HG03064 (cell line): ENCODE results near the gene PGBD1.
A peak's percentile ranks its signal among the peaks of the same experiment; 100 is the strongest.

Source experiments
- ATAC-seq: cut with Tn5 transposase; IDR thresholded peaks from one replicate; pipeline ENCODE4 v1.9.1; 2021; ENCODE audit warnings: low read depth; ENCODE audit not compliant: unreplicated experiment

Gene PGBD1

DNA sequence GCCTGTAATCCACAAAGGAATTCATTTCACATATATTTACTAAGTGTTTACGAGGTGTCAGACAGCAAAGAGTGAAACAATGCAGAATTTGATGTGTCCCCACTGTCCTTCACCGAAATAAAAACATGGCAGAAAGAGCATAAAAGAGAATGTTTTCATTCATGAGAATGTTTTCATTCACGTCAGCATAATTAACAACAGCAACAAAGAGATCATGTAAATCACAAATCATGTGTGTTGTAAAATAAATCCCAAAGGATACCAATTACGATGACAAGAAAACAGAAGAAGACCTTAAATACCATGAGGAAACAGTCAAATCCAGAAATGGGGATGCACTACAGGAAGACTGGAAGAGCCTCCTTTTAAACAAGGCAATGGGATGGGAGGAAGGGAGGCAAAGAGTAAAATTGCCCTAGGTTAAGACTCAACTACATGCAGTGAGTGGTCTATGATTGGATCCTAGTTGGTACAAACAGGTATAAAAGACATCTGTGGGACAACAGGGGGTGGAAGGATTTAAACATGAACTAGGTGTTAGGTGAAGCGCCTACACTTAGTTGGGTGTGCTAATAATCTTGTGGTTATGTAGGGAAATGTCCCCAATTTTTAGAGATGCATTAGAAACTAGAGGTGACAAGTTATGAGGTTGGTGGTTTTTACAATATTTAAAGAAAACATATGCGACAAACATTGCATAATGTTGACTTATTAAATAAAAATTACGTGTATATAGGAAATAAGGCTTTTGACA lies 53.1 kb downstream of the PGBD1 start:
- no peak for ATAC-seq

DNA sequence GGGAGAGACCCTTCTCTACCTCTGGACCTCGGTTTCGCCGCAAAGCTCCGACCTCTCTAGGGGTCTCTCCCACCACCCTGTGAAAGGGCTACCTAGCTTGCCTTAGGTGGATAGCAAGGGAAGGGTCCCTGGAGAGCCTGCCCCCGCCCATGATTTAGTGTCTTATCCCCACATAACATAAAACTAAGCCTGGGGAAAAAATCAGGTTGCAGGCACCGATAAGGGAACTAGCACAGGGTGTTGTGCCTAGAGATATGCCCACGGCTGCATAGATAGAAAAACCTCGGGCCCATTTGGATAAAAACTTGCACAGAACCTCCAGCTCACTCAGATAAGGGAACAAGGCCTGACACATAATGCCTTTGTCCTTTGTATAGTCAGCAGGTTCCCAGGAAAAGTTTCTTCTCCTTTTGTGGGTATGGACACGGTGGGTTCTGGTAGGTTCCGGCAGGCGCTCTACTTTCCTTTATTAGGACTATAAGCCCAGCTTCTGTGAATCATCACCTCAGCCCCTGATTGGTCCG lies 53.7 kb downstream of the PGBD1 start:
- ATAC-seq: no peak

DNA sequence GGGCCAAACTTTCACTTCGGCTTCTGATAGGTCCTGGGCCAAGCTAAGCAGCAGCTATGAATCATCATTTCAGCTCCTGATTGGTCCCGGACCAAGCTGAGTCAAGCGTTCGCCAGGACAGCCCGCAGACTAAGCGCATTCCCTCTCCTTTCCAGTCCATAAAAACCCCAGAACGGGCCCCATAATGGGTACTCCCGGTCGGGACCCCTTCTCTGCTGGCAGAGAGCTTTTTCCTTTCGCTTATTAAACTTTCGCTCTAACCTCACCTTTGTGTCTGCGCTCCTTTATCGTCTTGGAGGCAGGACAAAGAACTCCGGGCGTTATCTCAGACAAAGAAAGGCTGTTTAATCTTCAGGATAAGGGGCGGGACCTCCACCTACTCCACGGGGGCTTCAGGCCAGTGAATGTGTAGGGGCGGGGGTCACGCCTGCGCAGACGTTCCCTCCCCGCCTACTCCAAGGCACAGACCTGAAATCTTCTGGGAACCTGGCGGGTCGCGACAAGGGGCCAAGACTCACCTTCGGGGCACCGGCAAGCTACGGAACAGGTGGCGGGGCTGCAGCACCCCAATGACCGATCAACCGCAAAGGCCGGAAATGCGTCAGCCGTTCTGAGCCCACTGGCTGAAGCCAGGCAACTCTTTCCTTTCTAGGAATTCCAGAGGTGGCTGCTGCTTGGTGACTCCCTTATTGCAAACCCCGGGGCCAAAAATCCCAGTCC lies 54.4 kb downstream of the PGBD1 start, which contains the start of gene ZSCAN31:
Gene ZSCAN31 (minus strand): TSS at position 585 of the 720 bp plus-strand sequence. CDS start 6,465 bp downstream, outside the sequence.
- ATAC-seq: peak; percentile 84

DNA sequence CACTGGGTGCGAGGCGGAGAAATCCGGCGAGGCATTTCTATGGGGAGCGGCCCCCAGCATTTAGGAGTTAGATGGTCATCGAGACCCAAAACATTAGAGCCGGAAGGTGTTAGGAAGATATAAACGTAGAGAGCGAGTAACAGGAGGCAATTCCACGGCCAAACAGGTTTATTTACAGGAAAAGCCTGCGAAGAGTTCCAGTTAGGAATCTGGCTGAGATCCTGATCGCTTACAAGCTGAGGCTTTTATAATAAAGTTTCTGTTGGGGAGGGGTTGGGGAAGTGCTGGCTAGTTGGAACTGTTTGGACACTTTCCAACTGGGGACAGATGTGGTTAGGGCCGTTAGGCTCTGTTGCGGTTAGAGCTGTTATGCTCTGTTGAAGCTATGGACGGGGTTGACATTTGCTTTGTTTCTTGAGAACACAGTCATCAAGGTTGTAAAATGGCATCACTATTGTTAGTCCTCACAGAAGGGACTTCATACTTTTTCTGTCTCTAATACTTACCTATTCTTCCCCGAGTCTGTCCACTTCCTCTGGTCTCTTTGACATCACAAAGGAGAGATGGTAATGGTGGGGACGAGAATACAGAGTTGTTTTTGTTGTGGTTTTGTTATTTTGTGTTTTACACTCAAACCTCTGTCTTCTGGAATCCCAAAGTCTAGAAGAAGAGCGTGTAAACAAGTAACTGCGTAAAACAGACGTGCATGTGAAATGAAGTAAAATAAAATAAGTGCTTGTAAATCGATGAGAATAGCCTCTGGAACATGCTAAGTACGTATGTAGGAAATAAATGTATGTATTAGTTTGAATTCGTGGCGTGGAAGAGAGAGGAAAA lies 55.1 kb downstream of the PGBD1 start:
- ATAC-seq: peak; percentile 32

DNA sequence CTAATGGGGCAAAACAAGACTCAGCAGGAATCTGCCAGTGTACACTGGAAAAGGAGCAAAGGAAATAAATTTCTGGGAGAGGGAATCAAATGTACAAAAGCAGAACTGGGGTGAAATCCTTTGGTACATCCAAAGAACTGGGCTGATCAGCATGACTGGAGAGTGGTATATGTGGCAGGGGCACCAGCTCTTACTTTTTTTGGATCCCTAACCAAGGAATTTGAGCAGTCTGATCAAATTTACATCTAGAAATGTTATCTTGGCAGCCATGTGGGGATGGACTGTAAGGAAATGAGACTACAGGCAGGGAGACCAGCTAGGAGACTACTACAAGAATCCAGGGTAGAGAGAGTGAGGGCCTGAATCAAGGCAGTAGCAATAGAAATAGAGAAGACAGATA lies 55.7 kb downstream of the PGBD1 start:
- ATAC-seq: no peak

GRCh38 chr6:28340310-28341095 lies 59.1 kb downstream of the PGBD1 start:
- ATAC-seq: no peak

- no peak for ATAC-seq
Measured at GRCh38 chr6:28343898-28344677, 62.7 kb downstream of the PGBD1 start.

DNA sequence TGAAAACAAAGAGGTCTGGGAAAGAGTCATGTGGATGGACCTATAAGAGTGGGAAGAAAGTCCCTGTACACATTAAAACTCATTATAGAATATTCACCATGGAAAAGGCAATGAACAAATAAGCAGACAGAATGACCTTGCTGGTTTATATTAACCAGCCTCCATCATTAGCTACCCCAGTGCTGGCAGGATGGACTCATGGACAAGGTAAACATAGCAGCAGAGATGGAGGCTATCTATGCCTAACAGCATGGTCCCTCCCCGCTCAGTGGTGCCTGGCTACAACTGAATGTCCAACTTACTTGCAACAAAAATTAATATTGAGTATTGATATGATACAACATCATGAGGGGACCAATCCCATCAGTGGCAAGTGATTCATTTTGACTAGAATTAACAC lies 63.8 kb downstream of the PGBD1 start:
- no peak for ATAC-seq

- ATAC-seq: no peak
Measured at GRCh38 chr6:28347119-28347518, 65.7 kb downstream of the PGBD1 start.

GRCh38 chr6:28349344-28349891 lies 68.0 kb downstream of the PGBD1 start:
- peak; percentile 13 for ATAC-seq

- ATAC-seq: peak; percentile 90
Measured at GRCh38 chr6:28349892-28350737, 68.7 kb downstream of the PGBD1 start, which contains the start of gene ZKSCAN3. Gene ZKSCAN3, plus strand, starts transcription at chr6:28349947. Its CDS starts 9,640 bp downstream, at chr6:28359587.

DNA sequence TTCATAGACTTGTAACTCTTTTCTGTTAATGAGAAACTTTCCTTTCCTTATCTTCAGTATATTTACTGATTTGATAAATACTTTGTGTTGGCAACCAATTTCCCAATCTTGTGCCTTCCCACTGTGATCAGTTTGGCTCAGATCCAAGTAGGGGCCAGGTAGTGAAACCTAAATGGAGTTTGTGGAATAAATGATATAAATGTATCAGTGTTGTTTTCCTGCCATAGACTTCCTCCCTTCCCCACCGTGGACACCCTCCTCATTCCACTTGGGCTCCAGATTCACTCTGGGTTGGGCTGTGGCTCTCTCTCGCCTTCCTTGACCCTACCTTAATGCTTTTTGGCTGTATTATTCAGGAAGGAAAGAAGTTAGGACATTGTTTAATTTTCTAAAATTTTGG lies 69.7 kb downstream of the PGBD1 start:
- no peak for ATAC-seq

DNA sequence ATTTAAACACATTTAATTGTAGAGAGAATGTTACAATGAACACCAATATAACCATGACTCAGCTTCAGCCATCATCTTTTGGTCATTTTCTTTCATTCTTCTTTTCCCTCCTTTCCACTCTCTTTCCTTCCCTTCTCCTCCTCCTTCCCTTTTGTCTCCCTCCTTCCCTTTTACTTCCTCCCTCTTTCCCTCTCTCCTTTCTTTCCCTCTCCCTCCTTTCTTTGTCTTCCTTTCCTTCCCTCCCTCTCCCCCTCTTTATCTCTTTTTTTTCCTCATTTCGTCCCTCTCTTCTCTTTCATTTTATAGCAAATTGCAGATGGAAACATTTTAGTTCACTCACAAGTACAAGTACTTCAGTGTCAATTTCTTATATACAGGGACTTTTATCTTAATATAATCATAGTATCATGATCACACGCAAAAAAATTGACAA lies 70.1 kb downstream of the PGBD1 start:
- ATAC-seq: no peak
